GM18873 (cell line): ENCODE measurements around the gene ANAPC1.
A peak's percentile ranks its signal among the peaks of the same experiment; 100 is the strongest.
"Not testable (repeated sequence)": the region's sequence is repeated elsewhere in the genome, so short reads cannot be mapped to it uniquely, and the experiment has no call there.

ENCODE experiments used
- ATAC-seq: cut with Tn5 transposase; IDR thresholded peaks from one replicate; pipeline ENCODE4 v1.9.1; 2021; ENCODE audit warnings: mild to moderate bottlenecking, moderate library complexity, moderate number of reproducible peaks; ENCODE audit not compliant: unreplicated experiment, low FRiP score

ANAPC1 gene

GRCh38 chr2:111747410-111748115, 136.4 kb downstream of the ANAPC1 start:
- ATAC-seq: peak; percentile 61

- not testable (repeated sequence) for ATAC-seq
Observed at GRCh38 chr2:111744751-111745150, 139.2 kb downstream of the ANAPC1 start.

DNA sequence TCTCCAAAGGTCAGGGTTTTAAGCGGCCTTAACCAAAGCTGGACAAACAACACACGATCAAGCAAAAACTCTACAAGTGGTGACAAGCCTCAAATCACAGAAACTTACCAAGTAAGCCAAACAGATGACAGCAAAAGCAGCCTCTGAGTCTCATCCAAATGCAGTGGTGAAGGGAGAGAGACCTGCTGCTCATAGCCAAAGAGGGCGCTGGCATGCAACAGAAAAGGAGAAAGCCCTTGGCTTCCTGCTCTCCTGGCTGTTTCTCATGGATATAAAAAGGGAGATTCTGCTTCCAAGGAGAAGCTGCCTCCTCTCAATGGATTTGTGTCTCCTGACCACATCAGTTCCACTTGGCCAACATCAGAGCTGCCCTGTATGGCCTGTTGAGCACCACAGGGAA, 142.5 kb downstream of the ANAPC1 start:
- ATAC-seq: not testable (repeated sequence)

DNA sequence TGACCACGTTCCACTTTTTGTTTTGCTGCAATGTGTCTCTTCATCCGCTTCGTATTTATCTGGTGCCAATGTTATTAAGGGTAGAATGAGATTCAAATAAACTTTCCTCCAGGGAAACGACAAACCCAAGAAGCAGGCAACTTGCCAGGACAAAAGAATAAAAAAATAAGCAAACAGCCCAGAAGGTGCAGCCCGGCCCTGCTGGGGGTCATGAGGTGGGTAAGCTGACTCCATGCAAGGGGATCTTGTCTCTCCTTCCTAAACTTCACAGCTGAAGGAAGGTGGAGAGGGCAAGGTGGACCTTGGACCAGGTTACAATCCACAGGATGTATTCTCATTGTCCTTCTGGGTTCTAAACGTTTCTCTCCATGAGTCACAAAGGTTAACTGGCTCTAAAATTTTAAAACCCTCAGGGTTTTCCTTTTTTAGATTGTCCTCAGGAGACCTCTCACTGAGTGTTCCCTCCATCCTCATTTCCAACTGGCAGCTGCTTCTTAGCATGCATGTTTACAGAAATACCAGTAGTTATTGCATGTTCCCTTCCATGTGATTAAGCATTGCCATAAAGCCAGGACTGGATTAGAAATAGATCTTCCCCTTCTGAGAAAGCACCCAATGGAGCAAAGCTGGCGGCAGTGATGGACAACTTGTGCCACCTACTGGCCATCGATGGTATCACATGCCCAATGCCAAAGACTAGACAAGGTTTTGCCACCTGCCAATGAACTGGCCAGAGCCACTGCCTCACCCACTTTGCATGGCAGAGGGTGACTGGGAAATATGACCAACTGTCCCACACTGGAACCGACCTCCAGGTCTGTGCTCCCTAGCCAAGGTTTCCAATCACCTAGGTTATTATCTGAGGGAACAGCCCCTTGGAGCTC, 147.9 kb downstream of the ANAPC1 start:
- not testable (repeated sequence) for ATAC-seq

GRCh38 chr2:111735420-111735819, 148.6 kb downstream of the ANAPC1 start:
- not testable (repeated sequence) for ATAC-seq

DNA sequence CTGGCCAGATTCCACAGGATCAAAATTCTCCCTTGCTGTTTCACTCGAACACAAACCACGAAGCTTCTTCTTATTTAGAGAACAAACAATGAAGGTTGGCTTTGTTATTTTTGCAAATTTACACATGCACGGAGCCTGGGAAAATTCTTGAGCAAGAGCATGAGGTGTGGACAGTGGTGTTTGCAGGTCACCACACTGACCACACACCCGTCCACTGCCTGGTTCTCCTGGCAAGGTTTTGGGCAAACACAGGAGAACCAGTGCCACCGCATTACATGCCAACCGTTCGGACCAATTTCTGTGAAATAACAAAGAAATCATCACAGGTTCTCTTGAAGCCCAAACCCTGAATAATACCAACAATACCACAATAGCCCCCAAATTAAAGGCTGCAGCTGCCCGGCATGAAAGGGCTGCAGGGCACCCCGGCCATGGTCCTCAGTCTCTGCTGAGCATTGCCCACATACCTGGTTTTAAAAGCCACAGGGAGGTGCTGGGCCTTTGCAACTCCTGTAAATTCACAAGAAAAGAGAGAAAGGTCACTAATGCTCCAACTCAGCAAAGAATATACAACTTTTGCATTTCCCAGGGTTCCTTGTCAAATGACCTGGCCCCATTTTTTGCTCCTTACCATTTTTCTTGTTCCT, 154.1 kb downstream of the ANAPC1 start:
- not testable (repeated sequence) for ATAC-seq

DNA sequence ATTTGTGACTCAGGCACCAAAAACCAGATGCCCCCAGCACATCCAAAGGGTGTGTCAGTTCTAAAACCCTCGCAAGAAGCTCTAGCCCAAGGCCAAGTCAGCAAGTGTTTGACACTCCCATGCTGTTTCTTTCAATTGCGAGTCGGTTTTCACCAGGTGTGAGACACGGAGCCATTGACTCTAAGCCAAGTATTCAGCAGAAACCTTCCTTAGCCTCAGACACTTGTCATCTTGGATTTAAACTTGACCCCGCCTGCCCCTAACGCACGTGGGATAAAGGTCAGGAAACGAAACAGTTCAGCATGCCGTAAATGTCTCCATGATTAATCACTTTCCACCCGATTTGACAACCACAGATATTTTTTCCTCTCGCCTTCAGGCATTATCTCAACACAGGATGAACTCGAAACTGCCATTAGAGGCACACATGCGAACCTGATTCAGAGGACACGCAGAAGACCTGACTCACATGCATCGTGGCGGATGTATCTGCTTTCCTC, 156.3 kb downstream of the ANAPC1 start:
- not testable (repeated sequence) for ATAC-seq

DNA sequence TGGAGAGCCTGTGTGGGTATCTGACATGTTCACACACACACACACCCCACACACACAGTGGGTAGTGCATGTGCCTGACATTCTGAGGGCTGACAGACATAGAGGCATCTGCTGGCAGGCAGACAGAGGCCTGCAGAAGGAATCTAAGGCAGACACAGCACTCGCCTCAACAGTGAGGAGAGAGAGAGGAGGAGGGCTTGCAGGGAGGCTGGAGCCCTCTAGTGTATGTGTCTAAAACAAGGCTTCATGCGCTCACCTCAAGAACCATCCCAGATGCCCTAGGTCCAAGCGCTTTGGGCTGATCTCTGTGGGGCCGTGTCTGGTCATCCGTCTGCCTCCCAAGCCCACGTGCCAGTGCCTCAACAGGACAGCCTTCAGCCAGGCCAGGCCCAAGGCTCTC, 158.3 kb downstream of the ANAPC1 start:
- not testable (repeated sequence) for ATAC-seq

DNA sequence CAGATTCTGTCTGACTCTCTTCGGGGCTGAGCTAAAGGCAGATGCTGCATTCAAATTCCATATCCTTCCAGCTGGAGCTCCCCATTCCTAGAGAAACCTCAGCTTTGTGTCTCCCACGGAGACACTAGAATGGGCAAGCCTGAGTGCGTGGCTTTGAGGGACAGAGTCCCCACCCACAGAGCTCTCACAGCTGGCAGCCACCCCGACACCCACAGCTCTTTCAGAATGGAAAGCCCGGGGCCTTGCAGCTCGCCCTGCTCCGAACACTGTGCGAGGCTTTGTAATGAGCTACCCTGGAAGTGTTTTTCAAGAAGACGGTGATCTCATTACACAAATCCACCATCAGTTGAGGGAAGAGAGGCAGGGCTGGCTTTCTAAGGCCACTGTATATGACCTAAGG, 164.4 kb downstream of the ANAPC1 start:
- not testable (repeated sequence) for ATAC-seq
